Suppressor macrophage treated with lipopolysaccharide for 1 hour (primary cell): Measurements from ENCODE around the gene COL1A2.

ENCODE experiments used
- DNase-seq, 3 donors: peaks; one replicate each; pipeline ENCODE4 v3.0.0-alpha.2; 2020 to 2022

Gene COL1A2

DNA sequence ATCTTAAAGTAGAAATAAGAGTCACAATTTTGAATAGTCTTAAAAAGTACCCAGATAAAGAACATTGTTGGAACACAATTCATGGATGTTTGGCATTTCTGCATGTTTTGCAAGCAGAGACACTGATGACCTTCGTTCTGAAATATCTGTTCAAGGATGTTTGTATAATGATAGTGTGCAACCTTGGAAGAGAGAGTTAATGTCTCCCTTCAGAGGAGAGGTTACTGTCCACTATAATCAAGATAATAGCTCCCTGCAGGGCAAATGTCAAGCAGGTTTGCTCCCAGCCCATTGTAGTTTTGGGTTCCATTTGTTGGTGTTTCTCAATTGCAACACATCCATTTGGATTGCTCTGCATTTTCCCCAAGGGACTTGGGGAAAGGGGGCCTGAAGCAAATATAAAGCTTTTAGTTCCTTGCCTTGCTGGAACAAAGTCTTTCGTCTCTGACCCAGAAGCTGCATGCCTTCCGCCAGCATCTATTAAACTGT lies 45.2 kb downstream of the COL1A2 start:
- no peak for DNase-seq

DNA sequence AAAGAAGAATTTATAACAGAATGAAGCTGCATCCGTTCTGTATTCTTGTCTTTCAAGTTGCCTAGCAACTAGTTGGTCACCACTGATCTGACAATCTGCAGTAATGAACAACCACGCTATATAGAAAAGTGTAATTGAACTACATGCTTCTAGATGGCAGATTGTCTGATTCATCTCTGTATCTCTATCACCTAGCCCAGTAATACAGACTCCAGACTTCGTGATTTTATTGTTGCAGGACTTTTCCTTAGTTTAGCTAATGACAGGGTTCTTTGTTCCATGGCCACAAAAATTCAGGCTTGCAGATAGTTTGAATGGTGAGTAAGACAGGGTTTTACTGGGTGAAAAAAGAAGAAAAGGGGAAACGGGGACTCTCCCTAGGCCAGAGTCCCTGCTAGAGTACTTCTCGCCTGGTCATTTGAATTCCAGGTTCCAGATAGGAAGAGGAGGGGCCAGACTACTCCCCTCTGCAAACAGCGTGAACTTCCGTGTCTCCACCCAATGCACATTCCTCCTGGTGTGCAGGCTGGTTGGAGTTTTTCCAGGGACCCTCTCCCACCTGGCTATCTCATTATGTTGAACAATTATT lies 45.9 kb downstream of the COL1A2 start:
- DNase-seq, result no peak

DNA sequence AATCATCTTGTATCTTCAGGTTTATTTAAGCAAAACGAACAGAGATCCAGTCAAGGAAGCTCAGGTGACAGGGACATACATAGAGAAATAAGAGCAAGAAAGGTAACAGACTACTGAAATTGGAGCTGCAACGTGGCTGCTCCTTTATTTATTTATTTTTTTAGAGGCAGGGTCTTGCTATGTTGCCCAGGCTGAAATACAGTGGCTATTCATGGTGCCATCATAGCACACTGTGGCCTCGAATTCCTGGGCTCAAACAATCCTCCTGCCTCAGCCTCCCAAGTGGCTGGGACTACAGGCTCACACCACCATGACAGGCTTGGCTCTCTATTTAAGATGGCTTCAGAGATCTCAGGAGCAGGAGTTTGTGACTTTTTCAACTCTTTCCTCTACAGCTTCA lies 46.4 kb downstream of the COL1A2 start:
- no peak for DNase-seq

DNA sequence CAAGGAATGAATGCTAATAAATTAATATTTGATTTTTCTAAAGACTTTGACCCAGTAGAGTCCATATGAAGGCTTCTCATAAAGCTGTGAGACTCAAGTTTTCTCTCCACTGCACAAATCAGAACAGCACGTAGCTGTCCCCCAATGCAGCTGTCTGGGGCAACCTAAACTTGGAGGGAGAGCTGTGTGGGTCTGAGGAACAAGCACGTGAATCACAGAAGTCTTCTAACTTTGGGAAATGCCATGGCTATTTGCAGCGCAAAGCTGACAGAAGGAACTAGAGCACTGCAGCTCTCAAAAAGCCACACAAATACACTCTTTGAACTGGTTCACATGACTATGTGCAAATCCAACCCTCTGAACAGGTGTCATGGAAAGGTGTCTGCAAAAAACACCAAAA lies 47.9 kb downstream of the COL1A2 start:
- no peak for DNase-seq

DNA sequence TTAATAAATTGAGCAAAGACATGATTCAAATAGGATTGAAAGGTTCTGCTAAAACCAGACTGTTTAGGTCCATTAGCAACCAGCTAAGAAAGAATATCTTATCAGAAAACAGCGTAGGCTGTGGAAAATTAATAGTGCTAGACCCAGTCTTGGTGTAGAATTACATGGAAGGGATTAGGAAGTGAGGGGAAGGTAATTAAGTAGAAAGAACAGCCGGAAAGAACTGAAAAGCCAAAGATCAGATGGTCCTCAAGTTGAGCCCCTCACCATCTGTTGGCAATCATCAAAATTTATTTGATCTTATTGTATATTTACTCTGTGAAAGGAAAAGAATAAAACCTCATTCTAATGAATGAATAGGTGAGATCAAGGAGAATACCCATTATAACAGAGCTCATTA lies 50.1 kb downstream of the COL1A2 start:
- DNase-seq, result no peak

DNA sequence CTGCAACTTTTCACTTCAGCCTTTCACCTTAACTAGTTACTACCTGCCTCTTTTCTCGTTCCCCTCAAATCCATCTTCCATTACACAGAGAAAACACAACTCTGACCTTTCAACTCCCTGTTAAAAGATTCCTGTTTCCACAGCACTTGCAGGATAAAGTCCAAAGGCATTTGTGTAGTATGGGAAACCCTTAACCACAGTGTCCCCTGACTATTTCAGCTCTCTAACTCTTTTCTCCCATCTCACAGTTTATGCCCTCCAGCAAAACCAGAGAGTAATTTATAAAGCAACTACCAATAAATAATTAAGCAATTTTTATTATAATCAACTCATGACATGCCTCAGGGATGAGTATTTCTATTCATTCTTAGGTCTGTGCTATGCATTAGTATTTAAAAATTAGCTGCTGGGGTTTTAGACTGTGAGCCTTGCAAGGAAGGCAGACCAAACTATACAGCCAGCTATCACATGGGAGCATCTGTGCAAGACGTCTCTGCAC lies 51.0 kb downstream of the COL1A2 start:
- no peak for DNase-seq

DNA sequence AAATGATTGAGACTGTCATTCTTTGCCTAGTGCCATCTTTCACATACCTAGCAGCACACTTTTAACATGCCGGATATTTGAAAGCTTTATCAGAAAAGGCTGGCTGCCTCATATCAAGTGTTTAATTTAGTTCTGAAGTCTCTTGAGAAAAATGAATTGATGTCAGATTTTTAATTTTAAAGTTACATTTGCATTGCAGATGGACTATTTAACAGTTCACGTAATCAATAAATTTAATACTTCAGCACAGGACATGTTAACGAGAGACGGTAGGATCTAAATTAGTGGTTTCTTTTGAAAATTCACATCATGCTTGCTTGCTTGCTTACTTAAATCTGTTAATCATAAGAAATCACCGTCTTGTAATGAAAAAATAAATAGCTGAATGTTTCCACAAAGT lies 51.6 kb downstream of the COL1A2 start:
- no peak for DNase-seq

DNA sequence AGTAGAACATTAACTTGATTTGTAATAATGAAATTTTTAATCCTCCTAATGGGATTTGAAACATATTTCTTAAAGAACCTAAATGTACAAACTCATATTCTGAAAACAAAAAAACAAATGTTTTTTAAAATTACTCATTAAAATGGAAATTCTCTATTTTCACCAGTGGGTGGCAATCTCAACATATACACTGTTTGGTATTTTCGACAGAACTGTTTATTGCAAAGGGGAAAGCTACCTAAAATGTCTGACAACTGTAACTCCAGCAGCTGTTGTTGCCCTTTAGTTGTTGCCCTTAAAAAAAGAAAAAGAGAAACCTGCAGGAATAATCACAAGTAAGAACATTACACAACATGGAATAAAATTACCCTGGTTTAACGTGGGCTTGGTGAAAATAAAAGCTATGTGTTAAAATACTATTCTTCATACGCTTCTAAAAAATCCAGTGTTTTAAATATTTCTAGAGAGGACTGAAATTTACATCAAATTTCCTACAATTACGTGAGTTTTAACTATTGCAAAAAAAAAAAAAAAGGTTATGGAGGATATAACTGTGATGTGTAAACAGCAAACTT lies 54.5 kb downstream of the COL1A2 start:
- peak; percentile 36 to 68 (median 65) for DNase-seq

DNA sequence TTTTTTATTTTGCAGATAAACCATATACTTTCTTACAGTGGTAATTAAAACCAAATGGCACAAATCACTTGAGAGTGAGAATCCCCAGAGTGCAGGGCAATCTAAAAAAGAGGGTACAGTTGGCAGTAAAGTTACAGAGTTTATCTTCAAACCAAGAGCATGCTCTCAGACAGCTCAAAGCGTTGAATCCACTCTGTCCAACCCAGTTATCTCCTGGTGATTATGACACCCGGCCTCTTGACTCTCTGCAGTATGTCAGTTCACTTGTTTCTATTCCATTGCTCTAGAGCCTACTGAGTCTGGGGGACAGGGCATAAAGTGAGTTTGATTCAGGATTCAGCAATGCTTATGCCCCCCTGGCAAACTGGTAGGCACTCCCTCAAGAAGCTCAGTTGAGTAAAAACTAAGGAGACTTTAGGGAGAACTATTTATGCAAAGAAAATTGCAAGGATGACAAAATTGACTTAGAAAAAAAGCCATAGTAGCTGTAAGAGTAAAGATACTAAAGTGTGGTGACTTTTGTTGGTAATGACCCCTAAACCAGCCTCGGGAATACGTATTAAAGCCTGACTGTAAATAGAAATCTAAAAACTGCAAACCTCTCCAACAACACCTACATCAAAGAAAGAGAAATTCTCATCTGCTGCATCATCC lies 55.5 kb downstream of the COL1A2 start:
- DNase-seq, result no peak

DNA sequence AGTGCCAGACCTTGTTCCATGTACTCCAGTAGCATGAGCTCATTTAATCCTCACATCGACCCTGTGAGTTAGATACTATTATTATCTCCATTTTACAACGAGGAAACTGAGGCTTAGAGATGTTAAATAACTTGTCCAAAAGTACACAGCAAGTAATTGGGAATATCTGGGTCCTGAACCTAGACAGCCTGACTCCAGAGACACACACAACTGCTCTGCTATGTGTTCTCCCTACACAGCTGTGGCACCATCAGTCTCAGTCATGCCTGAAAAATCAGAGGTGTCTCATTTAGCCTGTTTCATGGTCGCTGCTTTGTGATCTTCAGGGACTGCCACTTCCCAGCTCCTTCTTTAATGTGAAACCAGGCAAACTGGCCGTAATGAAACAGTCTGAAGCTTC lies 56.5 kb downstream of the COL1A2 start:
- DNase-seq, result no peak

DNA sequence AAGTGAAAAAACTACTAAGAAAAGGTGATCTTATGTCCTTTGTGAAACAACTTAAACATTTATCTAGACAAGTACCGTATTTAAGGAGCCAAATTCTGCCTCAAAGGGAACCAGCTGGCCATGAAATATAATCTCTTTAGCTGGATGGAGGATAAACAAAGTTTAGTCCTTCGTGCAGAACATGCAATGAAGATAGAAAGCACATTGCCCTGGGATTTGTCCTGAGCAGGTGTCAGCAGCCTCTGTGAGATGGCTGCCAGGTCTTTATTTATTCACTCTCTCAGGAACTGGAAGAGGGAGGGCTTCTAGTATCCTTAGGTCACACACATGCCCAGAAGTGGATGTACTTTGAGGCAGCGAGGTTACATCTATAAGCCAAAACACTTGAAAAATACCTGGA lies 57.5 kb downstream of the COL1A2 start:
- no peak for DNase-seq

DNA sequence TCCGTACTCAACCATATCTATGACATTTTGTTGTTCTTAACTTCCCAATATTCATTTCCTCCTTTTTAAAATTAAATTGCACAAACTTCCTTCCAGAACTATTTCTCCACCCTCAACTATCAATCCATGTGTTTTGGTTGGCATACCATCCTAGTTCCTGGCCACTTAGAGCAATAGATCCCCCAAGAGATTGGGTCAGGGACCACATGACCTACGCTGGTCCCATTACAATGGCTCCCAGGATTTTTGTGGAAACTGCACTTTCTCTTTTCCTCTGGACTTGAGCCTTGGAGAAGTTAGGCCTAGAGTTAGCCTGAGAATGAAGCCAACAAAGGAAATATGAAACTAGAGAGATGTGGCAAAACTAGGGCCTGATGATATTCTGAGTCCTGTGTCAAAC lies 59.2 kb downstream of the COL1A2 start:
- DNase-seq, result peak in 2 of 3 donors; percentile 2 to 14

DNA sequence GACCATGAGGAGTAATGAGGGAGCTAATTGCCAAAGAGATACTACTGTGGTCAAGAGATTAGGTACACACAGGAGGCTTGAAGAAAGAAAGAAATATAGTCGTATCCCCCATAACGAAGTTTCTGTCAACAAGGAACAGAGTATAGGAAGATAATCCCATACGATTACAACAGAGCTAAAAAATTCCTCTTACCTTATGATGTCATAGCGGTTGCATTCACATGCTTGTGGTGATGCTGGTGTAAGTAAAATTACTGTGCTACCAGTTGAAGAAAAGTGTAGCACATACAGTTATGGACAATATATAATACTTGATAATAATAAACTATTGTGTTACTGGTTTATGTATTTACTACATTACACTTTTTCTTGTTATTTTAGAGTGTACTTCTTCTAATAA lies 63.3 kb downstream of the COL1A2 start:
- DNase-seq, result no peak

DNA sequence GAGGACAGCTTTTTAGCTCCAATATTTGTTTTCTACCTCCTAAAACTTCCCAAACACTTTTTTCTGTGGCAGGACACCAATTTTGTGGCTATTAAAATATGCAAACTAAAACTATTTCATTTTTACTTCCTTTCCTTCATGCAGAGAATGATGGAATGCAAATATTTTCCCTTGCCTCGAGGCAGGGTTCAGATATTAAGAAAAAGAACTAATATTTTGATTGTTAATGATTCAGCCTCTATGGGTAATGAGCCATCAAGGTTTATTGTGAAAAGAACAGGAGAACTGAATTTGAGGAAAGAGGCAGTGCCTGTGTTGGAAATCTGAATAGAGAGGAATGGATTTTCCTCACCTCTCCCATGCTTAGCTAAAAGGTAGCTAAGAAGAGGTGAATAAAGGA lies 71.8 kb downstream of the COL1A2 start:
- no peak for DNase-seq

DNA sequence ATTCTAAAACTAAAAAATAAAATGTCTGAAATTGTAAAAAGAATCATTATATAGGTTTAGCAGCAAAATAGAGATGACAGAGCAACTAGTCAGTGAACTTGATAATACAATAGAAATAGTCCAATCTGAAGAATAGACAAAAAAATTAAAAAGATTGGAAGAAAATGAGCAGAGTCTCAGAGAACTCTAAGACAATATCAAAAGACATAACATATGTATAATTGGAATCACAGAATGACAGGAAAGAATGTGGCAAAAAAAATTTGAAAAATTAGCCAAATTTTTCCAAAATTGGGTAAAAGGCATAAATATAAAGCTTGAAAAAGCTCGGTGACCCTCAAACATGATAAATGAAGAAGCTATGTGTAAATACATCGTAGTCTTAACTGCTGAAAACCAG lies 76.9 kb downstream of the COL1A2 start:
- no peak for DNase-seq

DNA sequence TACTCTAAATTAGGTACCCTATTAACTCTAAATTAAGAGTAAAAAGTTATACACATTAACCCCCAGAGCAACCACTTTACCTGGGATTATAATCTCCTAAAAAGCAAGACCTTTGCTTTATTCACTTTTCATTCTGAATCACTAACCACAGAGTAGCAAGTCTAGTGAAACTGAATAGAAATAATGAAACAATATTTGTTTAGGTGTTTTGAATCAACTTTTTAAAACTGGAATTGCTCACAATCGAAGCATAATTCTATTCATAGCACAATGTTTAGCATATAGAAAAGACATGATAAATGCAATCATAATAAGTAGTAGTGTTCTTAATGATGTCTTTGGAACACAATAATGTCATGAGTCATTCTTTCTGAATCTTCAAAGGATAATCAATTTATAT lies 77.9 kb downstream of the COL1A2 start:
- no peak for DNase-seq

DNA sequence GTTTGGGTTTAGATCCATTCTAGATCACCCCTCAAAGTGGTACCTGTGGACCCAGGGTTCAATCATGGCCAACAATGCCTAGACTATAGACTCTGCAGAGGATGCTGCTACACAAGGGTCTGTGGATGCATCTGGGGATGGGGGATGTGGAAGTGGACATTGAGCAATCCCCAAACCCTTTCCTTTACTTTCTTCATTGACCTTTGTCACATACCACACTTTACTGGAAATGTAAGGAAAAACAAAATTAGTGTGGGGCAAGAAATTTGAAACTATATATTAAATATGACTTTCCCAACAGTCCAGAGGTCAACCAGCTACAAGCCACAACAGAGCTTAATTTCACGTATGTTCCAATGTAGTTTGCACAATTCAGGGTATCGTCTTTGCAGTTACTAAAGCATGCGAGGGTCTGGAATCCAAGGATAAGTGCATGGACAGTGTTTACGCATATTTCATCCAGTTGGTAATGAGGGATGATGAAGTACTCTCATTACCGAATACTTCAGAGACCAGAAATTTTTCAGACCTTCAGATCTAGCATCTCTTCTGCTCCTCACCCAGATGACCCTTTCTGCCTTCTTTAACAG lies 81.7 kb downstream of the COL1A2 start:
- DNase-seq, result no peak

DNA sequence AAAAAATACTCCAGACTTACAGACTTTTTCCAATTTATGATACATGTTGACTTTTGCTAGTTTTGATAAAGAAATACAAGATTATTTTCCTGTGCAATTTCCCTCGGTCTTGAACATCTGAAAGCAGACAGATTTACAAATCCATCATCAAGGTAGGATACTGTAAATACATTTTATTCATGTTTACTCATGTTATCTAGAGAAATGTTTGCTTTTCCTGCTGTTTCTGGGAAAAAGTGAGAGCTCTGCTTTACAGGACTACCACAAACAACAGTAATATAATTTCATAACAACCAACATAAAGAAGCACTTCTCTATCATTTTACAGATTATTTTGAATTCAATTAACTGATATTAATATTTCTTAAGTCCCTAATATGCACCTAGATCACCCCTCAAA lies 83.2 kb downstream of the COL1A2 start:
- DNase-seq, result no peak

DNA sequence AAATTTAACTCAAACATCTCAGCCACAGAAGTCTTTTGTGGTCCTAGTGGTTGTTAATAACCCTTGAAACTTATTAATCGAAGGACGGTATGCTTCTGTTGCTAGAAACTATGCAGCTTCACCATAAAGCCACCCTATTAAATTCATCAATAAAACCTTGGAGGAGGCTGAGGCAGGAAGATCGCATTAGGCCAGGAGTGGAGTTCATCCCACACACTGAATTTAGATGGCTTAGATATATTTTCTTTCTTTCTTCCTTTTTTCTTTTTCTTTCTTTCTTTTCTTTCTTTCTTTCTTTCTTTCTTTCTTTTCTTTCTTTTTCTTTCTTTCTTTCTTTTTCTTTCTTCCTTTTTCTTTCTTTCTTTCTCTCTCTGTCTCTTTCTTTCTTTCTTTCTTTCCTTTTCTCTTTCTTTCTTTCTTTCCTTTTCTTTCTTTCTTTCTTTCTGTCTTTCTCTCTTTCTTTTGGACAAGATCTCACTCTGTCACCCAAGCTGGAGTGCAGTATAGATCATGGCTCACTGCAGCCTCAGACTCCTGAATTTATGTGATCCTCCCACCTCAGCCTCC lies 84.0 kb downstream of the COL1A2 start:
- no peak for DNase-seq
